SHP77 (cell line): ENCODE measurements around the gene GALNT18.

Experiments used
- DNase-seq, 2 experiments: peaks; one replicate each; lab custom pipeline; 2025; lab: John Stamatoyannopoulos, UW

GALNT18 gene

GRCh38 chr11:11621573-11622339 lies at the start of gene GALNT18:
GALNT18 (minus strand) TSS chr11:11622005.
- DNase-seq: peak; percentile 73 to 76

DNA sequence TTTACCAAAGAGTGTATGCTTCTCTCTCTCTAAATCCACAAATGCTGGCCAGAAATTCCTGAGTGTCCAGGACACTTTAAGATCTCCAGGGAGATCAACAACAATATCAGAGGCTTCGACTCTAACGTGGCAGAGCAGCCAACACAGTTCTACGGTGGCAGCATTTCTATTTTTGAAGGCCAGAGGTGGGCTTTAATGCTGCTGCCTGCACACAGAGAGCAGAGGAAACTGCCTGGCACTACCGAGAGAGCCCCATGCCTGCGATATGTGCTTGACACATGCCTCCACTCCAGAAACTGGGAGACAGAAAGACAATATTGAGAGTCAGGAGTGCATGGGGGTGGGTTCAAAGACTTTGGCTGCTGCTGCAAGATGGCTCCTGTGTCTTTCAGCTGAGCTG lies 48.8 kb upstream of the GALNT18 start:
- no peak for DNase-seq

DNA sequence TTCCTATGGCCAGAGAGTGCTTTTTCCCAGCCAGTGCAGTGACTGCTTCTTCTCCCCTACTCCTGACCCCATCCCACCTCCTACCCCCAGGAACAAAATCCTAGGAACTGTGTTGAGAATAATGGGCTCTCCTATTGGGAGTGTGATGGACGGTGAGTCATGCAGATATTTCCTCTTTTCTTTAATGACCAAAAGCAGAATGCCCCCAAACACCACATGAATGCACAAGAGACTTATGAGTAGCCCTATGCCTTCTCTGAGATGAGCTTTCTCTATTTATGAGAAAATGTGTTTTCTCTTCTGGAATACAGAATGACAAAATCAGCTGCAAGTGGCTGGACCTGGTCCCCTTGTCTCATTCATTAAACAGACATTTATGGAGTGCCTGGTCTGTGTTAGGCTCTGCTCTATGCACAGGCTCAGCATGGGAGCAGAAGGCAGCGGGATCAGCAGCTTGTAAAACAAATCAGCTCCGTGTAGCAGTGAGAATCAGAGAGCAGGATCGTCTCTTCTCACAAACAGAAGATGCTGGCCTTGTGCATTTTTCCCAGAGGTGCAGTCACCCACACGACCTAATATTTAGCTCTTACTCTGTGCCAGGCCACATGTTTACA lies 47.5 kb upstream of the GALNT18 start:
- no peak for DNase-seq

GRCh38 chr11:11668781-11669180 lies 47.0 kb upstream of the GALNT18 start:
- DNase-seq: no peak

GRCh38 chr11:11668274-11668673 lies 46.5 kb upstream of the GALNT18 start:
- DNase-seq: no peak

DNA sequence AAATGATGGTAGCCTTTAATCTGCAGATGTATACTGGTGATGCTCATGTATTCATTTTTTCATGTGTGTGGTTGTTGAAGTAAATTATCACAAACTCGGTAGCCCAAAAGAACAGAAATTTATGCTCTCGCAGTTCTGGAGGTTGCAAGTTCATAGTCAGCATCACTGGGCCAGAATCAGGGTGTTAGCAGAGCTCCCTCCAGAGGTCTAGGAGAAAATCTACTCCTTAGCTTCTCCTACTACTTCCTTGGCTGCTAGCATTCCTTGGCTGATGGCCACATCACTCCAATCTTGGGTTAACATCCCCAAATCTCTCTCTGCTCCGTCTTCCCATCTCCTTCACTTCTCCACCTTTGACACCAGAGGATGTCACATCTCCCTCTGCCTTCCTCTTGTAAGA lies 45.3 kb upstream of the GALNT18 start:
- no peak for DNase-seq

DNA sequence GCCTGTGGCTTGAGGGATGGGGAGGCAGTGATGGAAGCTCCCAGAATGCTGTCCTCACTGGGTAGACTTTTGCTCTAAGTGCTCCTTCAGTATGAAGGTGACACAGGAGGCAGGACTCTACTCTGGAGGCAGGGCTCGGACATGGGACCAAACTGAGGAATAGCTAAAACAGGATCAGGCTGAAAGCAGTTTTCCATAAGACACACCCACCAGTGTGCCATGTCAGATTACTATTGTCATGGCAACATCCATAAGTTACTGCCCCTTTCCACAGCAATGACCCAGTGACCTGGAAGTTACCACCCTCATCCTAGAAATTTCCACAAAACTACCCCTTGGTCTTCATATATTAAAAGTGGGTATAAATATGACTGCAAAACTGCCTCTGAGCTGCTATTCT lies 43.6 kb upstream of the GALNT18 start:
- DNase-seq: no peak

GRCh38 chr11:11663907-11664306 lies 42.1 kb upstream of the GALNT18 start:
- no peak for DNase-seq

- DNase-seq: no peak
Observed at GRCh38 chr11:11662578-11662977, 40.8 kb upstream of the GALNT18 start.

DNA sequence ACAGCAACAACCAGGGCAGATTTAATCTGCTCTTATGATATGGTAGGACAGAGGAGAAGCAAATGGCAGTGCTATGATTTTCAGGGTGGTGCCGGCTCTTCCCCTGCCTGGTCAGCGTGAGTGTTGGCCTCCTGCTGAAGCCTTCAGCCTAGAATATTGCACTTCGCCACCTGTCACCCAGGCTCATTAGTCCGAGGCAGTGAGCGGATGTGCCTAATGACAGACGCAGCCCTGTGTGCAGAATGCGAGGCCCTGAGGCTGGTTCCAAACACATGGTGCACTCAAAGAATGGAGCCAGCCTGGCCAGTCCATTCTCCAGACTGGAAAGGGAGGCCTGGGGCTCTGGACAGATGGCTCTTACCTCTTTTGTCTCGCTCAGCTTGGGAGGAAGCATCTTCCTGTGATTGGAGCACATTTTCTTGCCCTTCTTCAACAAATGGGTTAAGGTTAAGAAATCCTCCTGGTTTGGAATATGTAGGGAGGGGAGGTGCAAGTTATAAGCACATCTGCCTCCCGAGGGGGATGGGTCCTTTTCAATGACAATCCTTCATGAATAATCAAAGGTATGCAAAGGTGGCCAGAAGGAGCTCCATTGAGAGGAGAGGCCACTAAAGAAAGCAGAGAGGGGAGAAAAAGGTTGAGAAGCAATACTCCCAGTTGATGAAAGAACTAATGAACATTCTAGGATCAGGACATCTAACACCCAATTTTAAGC lies 39.7 kb upstream of the GALNT18 start:
- DNase-seq: no peak

DNA sequence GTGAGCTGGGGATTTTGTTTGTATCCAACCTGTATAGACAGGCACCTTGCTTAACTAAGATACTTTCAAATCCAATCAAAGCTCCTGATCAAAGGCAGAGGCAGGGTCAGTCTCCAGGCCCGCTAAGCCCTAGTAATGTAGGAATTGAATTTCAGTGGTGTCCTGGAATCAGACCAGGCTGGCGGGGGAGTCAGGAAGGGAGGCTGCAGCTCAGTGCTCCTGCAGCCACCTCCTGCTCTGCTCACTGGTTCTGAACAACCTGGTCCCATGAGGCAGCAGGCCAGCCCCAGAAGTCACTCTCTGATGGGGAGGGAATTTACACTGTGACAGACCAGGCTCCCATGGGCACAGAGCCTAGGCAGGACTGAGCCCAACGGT lies 38.5 kb upstream of the GALNT18 start:
- DNase-seq: no peak

- DNase-seq: no peak
Observed at GRCh38 chr11:11659567-11660362, 38.0 kb upstream of the GALNT18 start.

- DNase-seq: no peak
Observed at GRCh38 chr11:11657218-11657955, 35.6 kb upstream of the GALNT18 start.

- no peak for DNase-seq
Observed at GRCh38 chr11:11641581-11641980, 19.8 kb upstream of the GALNT18 start.

GRCh38 chr11:11640996-11641395 lies 19.2 kb upstream of the GALNT18 start:
- no peak for DNase-seq

GRCh38 chr11:11640152-11640551 lies 18.3 kb upstream of the GALNT18 start:
- no peak for DNase-seq

DNA sequence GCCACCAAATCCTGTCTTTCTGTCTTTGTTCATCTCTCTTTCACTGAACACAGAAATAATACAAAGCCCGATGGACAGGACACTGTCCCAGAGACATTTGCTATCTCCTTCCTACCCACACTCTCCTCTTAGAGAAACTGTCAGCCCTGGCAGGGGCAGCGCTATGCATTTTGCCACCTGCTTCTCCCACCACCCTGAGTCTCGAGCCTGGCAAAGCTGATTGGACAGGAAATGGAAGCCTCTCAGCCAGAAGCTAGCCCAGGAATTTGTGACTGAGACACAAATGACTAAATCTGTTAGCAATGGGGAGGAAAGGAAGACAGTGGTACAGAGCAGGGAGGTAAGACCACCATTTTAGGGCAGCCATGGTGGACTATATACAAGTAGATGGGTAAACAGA lies 14.9 kb upstream of the GALNT18 start:
- no peak for DNase-seq

GRCh38 chr11:11635443-11635842 lies 13.6 kb upstream of the GALNT18 start:
- no peak for DNase-seq

GRCh38 chr11:11629368-11629767 lies 7.6 kb upstream of the GALNT18 start:
- no peak for DNase-seq

- DNase-seq: no peak
Observed at GRCh38 chr11:11628651-11629050, 6.8 kb upstream of the GALNT18 start.

DNA sequence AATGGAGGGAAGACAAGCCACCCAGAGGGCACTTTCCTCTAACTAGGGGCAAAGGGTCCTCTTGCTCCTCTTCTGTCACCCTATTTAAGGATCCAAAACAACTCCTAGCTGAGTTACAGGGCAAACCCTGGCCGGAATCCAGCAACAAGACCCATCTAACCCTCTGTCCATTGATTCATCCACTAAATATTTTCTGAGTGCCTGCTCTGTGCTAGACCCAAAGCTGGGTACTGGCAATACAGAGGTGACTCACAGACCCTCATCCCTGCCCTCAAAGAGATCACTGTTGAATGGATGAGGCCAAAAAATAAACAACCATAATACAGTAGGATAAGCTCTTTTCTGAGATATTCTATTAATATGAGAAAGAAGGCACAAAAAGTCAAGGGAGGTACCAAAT lies 4.3 kb upstream of the GALNT18 start:
- no peak for DNase-seq

DNA sequence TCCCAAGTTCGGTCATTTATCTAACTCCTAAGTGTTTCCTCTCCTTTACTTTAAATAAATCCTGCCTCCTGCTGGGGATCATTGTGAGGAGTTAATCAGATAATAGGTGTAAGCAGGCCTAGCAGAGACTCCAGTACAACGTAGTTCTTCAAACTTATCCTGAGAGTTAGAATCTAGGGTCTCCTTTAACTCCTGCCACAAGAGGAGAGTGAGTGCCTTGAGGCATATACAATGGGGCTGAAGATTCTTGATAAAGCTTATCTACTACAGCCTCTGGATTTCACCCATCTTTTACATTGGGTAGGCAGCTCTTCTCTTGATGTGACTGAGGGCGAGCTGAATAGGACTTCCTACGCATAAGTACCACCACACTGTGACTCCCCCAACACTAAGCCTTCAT lies 3.1 kb upstream of the GALNT18 start:
- DNase-seq: no peak
